GM21619 (cell line): ENCODE data around the gene MAP3K12.
"Not testable (repeated sequence)": the region's sequence is repeated elsewhere in the genome, so short reads cannot be mapped to it uniquely, and the experiment has no call there.

Experiments
- ATAC-seq: cut with Tn5 transposase; IDR thresholded peaks from one replicate; pipeline ENCODE4 v1.9.1; 2021; ENCODE audit not compliant: unreplicated experiment

Gene MAP3K12

GRCh38 chr12:53499266-53500141, at the start of gene MAP3K12:
Gene MAP3K12 (minus strand): TSS chr12:53499458. CDS start chr12:53487391, 12,067 bp downstream.
- no peak for ATAC-seq

- not testable (repeated sequence) for ATAC-seq
Measured at GRCh38 chr12:53548354-53548753, 49.1 kb upstream of the MAP3K12 start.

- no peak for ATAC-seq
Measured at GRCh38 chr12:53543539-53543938, 44.3 kb upstream of the MAP3K12 start.

- no peak for ATAC-seq
Measured at GRCh38 chr12:53539526-53539925, 40.3 kb upstream of the MAP3K12 start.

- ATAC-seq, result no peak
Measured at GRCh38 chr12:53538209-53538689, 39.0 kb upstream of the MAP3K12 start.

- ATAC-seq, result no peak
Measured at GRCh38 chr12:53536962-53537361, 37.7 kb upstream of the MAP3K12 start.

GRCh38 chr12:53533471-53533870, 34.2 kb upstream of the MAP3K12 start:
- ATAC-seq, result no peak

- no peak for ATAC-seq
Measured at GRCh38 chr12:53532524-53533445, 33.5 kb upstream of the MAP3K12 start.

GRCh38 chr12:53532021-53532420, 32.8 kb upstream of the MAP3K12 start:
- no peak for ATAC-seq

- no peak for ATAC-seq
Measured at GRCh38 chr12:53530920-53531319, 31.7 kb upstream of the MAP3K12 start.

GRCh38 chr12:53530061-53530460, 30.8 kb upstream of the MAP3K12 start:
- no peak for ATAC-seq

GRCh38 chr12:53524476-53524875, 25.2 kb upstream of the MAP3K12 start:
- no peak for ATAC-seq

- ATAC-seq, result no peak
Measured at GRCh38 chr12:53523131-53523530, 23.9 kb upstream of the MAP3K12 start.

- no peak for ATAC-seq
Measured at GRCh38 chr12:53518381-53518780, 19.1 kb upstream of the MAP3K12 start.

- no peak for ATAC-seq
Measured at GRCh38 chr12:53516758-53517455, 17.6 kb upstream of the MAP3K12 start.

- ATAC-seq, result no peak
Measured at GRCh38 chr12:53515291-53515680, 16.0 kb upstream of the MAP3K12 start.

- ATAC-seq, result no peak
Measured at GRCh38 chr12:53514628-53515290, 15.5 kb upstream of the MAP3K12 start.

- no peak for ATAC-seq
Measured at GRCh38 chr12:53513712-53514410, 14.6 kb upstream of the MAP3K12 start.

GRCh38 chr12:53510181-53510812, 11.0 kb upstream of the MAP3K12 start:
- ATAC-seq, result no peak
